Stimulated activated CD8-positive, alpha-beta memory T cell treated with anti-CD3 and anti-CD28 coated beads, Interleukin-2, amount 100 ng/mL, for 48 hours (primary cell): ENCODE measurements around the gene SLC2A14.
"Not testable (repeated sequence)": the region's sequence is repeated elsewhere in the genome, so short reads cannot be mapped to it uniquely, and the experiment has no call there.

ENCODE experiments used
- DNase-seq, 2 donors: peaks; one replicate each; pipeline ENCODE4 v3.0.0-alpha.2; 2020; ENCODE audit warnings: low read depth in 2 of 2

The SLC2A14 gene

GRCh38 chr12:7869137-7869536 is 3.6 kb downstream of the SLC2A14 start:
- no peak for DNase-seq

GRCh38 chr12:7868391-7868790 is 4.3 kb downstream of the SLC2A14 start:
- DNase-seq, result no peak

DNA sequence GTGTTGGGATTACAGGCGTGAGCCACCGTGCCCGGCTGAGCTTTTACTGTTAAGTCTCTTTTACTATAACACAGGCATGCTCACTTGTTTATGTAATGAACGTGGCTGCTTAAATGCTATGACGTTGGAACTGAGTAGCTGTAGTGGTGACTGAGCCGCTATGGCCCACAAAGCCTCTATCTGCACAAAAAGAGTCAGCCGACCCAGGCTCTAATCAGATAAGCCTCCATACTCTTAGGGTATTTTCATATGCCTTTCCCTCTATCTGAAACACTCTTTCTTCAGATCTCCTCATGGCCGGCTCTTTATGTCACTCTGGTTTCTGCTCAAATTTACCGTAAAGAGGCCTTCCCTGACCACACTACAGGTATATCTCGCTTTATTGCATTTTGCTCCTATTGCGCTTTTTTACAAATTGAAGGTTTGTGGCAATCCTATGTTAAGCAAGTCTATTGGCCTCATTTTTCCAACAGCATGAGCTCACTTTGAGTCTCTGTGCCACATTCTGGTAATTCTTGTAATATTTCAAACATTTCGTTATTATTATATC is 8.0 kb downstream of the SLC2A14 start:
- no peak for DNase-seq

- DNase-seq, result not testable (repeated sequence)
These were observed 9.8 kb downstream of the SLC2A14 start for GRCh38 chr12:7862814-7863348.

GRCh38 chr12:7862301-7862700 is 10.4 kb downstream of the SLC2A14 start:
- DNase-seq, result not testable (repeated sequence)

GRCh38 chr12:7859552-7859951 is 13.2 kb downstream of the SLC2A14 start:
- DNase-seq, result no peak

GRCh38 chr12:7857971-7858370 is 14.7 kb downstream of the SLC2A14 start:
- no peak for DNase-seq

DNA sequence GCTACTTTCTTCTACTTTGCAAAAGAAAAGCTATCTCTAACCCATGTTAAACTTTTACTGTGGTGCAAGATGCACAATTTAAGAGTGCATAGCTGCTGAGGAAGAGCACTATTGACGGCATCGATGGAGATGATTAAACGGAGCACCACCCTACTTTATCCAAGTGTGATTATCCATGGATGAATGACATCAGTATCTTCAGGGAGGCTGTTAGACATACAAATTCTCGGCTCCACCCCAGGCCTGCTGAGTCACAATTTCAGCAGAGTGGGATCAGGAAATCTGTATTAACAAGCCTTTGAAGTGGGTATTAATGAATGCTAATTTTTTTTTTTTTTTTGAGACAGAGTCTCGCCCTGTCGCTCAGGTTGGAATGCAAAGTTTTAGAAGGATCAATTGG is 16.2 kb downstream of the SLC2A14 start:
- no peak for DNase-seq

- DNase-seq, result no peak
These were observed 19.2 kb downstream of the SLC2A14 start for GRCh38 chr12:7853557-7853956.

- not testable (repeated sequence) for DNase-seq
These were observed 21.1 kb downstream of the SLC2A14 start for GRCh38 chr12:7851622-7852081.

GRCh38 chr12:7850099-7850498 is 22.6 kb downstream of the SLC2A14 start:
- not testable (repeated sequence) for DNase-seq

- not testable (repeated sequence) for DNase-seq
These were observed 24.7 kb downstream of the SLC2A14 start for GRCh38 chr12:7848098-7848422.

DNA sequence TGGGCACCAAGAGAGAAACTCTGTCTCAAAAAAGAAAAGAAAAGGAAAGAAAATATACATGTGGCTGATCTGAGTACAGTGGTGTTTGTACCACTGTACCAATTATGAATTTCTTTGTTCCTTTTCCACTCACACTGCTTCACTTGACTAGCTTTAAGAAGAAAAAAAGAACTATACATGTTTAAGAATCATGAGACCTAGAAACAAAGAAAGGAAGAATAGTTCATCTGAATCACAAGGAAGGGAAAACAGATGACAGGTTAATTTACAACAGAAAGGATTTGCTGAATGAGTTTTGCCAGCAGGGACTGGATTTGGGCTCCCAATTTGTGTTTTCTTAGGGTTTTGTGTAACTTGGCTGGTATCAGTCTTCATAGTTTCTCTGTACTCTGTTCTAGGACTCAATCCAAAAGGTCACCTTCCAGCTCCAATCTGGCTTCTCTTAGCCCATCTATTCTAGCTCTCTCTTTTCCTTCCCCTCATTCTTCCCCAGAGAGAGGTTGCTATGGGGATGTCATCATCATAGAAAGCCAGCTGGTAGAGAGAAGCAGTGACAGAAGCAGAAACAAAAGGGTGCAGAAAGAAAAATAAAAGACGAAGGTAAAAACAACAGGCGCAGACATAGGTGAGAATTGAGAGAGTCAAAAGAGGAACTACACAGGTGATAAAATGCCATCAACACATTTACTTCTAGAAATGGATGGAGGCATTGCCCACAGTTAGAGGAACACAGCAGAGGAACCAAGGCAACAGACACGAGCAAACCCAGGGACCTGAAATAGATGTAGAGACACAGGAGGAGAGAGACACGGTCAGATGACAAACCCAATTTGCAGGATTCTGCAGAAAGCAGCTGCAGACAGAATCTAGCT is 25.3 kb downstream of the SLC2A14 start:
- DNase-seq, result not testable (repeated sequence)

DNA sequence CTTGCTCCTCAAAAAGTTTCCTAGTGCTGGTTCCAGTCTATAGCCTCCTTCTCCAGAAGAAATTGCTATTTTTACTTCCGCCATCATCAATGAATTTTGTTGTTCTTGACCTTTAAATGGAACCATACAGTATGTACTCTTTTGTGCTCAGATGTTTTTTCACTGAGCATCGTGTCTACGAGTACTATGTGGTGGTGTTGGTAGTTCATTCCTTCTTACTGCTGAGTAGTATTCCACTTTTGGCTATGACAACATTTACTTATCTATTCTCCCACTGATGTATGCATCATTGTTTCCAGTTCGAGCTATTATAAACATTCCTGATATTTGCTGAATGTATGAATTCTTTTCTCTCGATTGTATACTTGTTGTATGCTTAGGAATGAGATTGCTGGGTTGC is 28.6 kb downstream of the SLC2A14 start:
- DNase-seq, result no peak

DNA sequence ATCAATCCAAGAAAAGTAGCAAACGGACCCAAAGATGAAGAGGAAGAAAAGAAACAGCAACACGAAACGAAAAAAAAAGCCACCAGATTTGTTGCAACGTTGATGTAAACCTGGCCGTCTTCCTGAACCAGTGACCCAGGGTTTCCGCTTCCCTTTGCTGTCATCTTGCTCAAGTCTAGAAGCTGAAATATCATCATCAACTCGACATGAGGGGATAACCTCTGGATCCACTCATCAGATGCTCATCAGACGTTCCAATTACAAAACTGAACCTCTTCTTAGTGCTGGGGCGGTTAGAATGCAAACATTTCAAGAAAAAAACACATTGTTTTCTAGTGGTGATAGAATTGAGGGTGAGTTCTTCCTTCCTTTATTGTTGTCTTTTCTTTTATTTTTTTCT is 29.1 kb downstream of the SLC2A14 start:
- DNase-seq, result not testable (repeated sequence)

GRCh38 chr12:7843149-7843548 is 29.6 kb downstream of the SLC2A14 start:
- DNase-seq, result not testable (repeated sequence)

- not testable (repeated sequence) for DNase-seq
These were observed 30.3 kb downstream of the SLC2A14 start for GRCh38 chr12:7842444-7842843.

DNA sequence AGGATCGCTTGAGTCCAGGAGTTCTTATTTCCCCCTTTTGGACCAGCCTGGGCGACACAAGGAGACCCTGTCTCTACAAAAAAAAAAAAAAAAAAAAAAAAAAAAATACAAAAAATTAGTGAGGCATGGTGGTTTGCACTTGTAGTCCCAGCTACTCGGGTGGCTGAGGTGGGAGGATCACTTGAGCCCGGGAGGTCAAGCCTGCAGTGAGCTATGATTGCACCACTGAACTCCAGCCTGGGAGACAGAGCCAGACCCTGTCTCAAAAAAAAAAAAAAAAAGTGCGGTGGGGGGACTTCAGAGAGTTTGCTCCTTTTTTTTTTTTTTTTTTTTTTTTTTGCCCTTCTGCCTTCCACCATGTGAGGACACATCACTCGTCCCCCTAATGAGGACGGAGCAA is 32.9 kb downstream of the SLC2A14 start:
- DNase-seq, result not testable (repeated sequence)

DNA sequence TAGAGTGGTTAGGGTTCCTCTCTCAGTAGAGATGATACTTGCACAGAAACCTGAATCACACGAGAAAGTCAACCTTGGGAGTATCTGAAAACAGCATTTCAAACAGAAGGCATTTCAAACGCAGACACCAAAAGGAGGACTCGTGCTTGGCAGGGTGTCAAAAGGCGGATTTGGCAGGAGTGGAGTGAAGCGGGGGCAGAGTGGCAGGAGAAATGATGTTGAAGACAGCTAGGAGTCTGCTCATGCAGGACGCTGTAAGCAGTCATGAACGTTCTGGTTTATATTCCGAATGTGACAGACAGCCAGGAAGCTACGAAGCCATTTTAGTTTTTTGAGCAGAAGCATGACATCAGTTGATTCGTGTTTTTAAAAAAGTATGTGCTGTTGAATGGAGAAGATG is 33.5 kb downstream of the SLC2A14 start:
- not testable (repeated sequence) for DNase-seq

- no peak for DNase-seq
These were observed 35.3 kb downstream of the SLC2A14 start for GRCh38 chr12:7837366-7837765.

DNA sequence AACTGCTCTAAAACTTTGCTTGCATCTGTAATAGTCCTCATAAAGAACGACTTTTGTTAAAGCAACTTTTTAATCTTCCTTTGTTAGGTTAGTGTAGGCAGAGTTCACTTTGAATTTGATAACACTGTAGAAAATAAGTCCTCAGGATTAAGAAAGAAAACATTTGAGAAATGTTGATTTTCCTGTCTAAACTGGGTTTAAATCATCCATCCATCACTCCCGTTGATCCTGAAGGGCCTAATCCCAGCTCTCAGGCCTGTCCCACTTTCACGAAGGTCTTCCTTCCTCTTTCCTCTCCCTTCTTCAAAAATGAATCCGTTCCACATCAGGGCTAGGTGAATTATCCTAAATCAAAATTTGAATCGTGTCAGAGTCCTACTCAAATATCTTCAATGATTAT is 36.9 kb downstream of the SLC2A14 start:
- DNase-seq, result no peak

DNA sequence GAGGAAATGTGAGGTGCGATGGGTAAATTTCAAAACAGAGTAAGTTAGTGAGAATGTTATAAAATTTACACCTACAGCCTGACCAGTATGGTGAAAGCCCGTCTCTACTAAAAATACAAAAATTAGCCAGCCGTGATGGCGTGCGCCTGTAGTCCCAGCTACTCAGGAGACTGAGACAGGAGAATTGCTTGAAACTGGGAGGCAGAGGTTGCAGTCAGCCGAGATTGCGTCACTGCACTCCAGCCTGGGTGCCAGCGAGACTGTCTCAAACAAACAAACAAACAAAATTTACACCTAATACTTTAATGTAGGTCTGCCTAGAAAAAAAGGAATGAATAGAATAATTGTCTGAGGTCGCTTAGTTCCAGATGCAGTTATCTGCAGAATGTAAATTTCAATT is 37.6 kb downstream of the SLC2A14 start:
- DNase-seq, result no peak

DNA sequence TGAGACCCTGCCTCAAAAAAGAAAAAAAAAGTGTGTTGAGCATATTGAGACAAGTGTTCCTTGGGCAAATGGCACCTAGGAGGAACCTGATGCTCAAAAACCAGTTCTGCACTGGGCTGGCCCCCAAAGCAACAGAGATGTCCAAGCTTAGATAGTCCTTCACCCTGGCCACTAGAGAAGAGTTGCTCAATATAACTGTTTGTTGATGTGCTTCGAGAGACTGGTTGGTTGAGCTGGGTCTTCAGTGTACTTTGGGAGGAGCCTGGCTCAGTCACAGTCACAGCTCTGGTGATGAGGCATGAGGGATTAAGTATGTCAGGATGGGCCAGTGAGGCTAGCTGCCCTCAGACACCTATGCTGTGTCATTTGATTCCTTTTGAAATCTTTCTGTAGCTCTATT is 38.0 kb downstream of the SLC2A14 start:
- DNase-seq, result no peak
